WTC11 (cell line): ENCODE measurements around the gene MEF2D. TPM values are rescaled to one million over a fixed set of nuclear protein-coding genes. Genes with fewer than 3 reads are reported as not detected.
A peak's percentile ranks its signal among the peaks of the same experiment; 100 is the strongest.

Experiments used
- ATAC-seq: fragments of 200-7000 bp; cut with Tn5 transposase; 2 replicates; pipeline ENCODE4 v1.10.0; 2021; ENCODE audit warnings: mild to moderate bottlenecking, moderate library complexity
- CTCF ChIA-PET: fragments of 300-600 bp; sonication (Branson Sonifier 250); formaldehyde crosslinking; loops from one replicate; lab custom pipeline; 2021; ENCODE audit warnings: antibody characterized with exemption; lab: Charles Lee
- POLR2A ChIA-PET: fragments of 350-600 bp; sonication (Branson Sonifier 250); formaldehyde crosslinking; loops from one replicate; lab custom pipeline; 2021; ENCODE audit warnings: antibody characterized with exemption; lab: Charles Lee
- DNase-seq: peaks from one replicate; pipeline ENCODE4 v3.0.0; 2021; ENCODE audit warnings: low spot score
- H3K27ac Mint-ChIP-seq: 2 replicates; pipeline ENCODE4 v1.8.0; 2021; ENCODE audit warnings: mixed read lengths
- H3K27me3 Mint-ChIP-seq: 2 replicates; pipeline ENCODE4 v1.8.0; 2021; ENCODE audit warnings: low read depth, mild to moderate bottlenecking, moderate library complexity, mixed read lengths
- H3K36me3 Mint-ChIP-seq: 2 replicates; pipeline ENCODE4 v1.8.0; 2021; ENCODE audit warnings: mixed read lengths
- H3K4me1 Mint-ChIP-seq: 2 replicates; pipeline ENCODE4 v1.8.0; 2022; ENCODE audit warnings: mixed read lengths
- H3K4me3 Mint-ChIP-seq: 2 replicates; pipeline ENCODE4 v1.8.0; 2021; ENCODE audit warnings: mild to moderate bottlenecking, moderate library complexity, mixed read lengths
- H3K9me3 Mint-ChIP-seq: 2 replicates; pipeline ENCODE4 v1.8.0; 2021; ENCODE audit warnings: mixed read lengths
- ATF2 ChIP-seq: sonication (generic); formaldehyde crosslinking; IDR thresholded peaks from 2 replicates; pipeline ENCODE4 v1.8.1; 2022; ENCODE audit warnings: low read depth, missing genetic modification reagents, borderline replicate concordance
- ATF3 ChIP-seq: sonication (generic); formaldehyde crosslinking; conservative IDR thresholded peaks from 2 replicates; pipeline ENCODE4 v1.8.1; 2022; ENCODE audit warnings: mild to moderate bottlenecking, missing genetic modification reagents
- FOXP1 ChIP-seq: sonication (generic); formaldehyde crosslinking; IDR thresholded peaks from 2 replicates; pipeline ENCODE4 v1.8.0; 2022; ENCODE audit warnings: missing genetic modification reagents, mild to moderate bottlenecking, moderate library complexity, borderline replicate concordance
- GABPB1 ChIP-seq: sonication (generic); formaldehyde crosslinking; IDR thresholded peaks from 2 replicates; pipeline ENCODE4 v1.8.1; 2023; ENCODE audit warnings: mild to moderate bottlenecking, missing genetic modification reagents
- GRHL2 ChIP-seq: fragments of 250-450 bp; sonication (Bioruptor Pico); IDR thresholded peaks from 2 replicates; pipeline ENCODE4 v1.8.0; 2022; ENCODE audit warnings: mild to moderate bottlenecking, moderate library complexity; ENCODE audit not compliant: insufficient replicate concordance, severe bottlenecking
- MLX ChIP-seq: sonication (generic); formaldehyde crosslinking; IDR thresholded peaks from 2 replicates; pipeline ENCODE4 v1.8.1; 2023; ENCODE audit warnings: mild to moderate bottlenecking, missing genetic modification reagents, moderate library complexity
- NFYB ChIP-seq: sonication (generic); formaldehyde crosslinking; conservative IDR thresholded peaks from 2 replicates; pipeline ENCODE4 v1.8.0; 2022; ENCODE audit warnings: low read depth, missing genetic modification reagents
- NR2C2 ChIP-seq: sonication (generic); formaldehyde crosslinking; IDR thresholded peaks from 2 replicates; pipeline ENCODE4 v1.8.0; 2022; ENCODE audit warnings: mild to moderate bottlenecking, missing genetic modification reagents
- OVOL2 ChIP-seq: fragments of 250-450 bp; sonication (Bioruptor Pico); IDR thresholded peaks from 2 replicates; pipeline ENCODE4 v1.9.0; 2021; ENCODE audit warnings: mild to moderate bottlenecking, borderline replicate concordance
- PRRX2 ChIP-seq: fragments of 250-450 bp; sonication (Bioruptor Pico); IDR thresholded peaks from 2 replicates; pipeline ENCODE4 v1.8.0; 2021; ENCODE audit warnings: mild to moderate bottlenecking
- TP53 ChIP-seq: sonication (generic); formaldehyde crosslinking; IDR thresholded peaks from 2 replicates; pipeline ENCODE4 v1.8.1; 2023; ENCODE audit warnings: mild to moderate bottlenecking, missing genetic modification reagents
- ZNF219 ChIP-seq: sonication (generic); formaldehyde crosslinking; IDR thresholded peaks from 2 replicates; pipeline ENCODE4 v1.8.0; 2023; ENCODE audit warnings: missing genetic modification reagents, mild to moderate bottlenecking, borderline replicate concordance
- ZNF263 ChIP-seq: sonication (generic); formaldehyde crosslinking; IDR thresholded peaks from 2 replicates; pipeline ENCODE4 v1.8.1; 2022; ENCODE audit warnings: low read depth, mild to moderate bottlenecking, moderate library complexity, missing genetic modification reagents
- total RNA-seq: library from RNA; stranded (reverse); gene quantifications from 3 replicates; pipeline ENCODE4 v1.2.3, GENCODE V29; 2021
- TF ChIP-seq, protein P1 (sequence below): sonication (generic); formaldehyde crosslinking; IDR thresholded peaks from 2 replicates; pipeline ENCODE4 v1.8.0; 2023; ENCODE audit warnings: mild to moderate bottlenecking, missing genetic modification reagents
- TF ChIP-seq, protein P2 (sequence below): fragments of 250-450 bp; sonication (Bioruptor Pico); conservative IDR thresholded peaks from 2 replicates; pipeline ENCODE4 v1.9.0; 2021; ENCODE audit warnings: mild to moderate bottlenecking
- TF ChIP-seq, protein P3 (sequence below): fragments of 250-450 bp; sonication (Bioruptor Pico); IDR thresholded peaks from 2 replicates; pipeline ENCODE4 v1.9.0; 2021; ENCODE audit warnings: mild to moderate bottlenecking
- TF ChIP-seq, protein P4 (sequence below): fragments of 250-450 bp; sonication (Bioruptor Pico); IDR thresholded peaks from 2 replicates; pipeline ENCODE4 v1.9.0; 2021; ENCODE audit warnings: moderate library complexity, mild to moderate bottlenecking, inconsistent platforms, borderline replicate concordance

MEF2D gene
- total RNA-seq, 1 experiment from 2014 or later, result 24.1 TPM

DNA sequence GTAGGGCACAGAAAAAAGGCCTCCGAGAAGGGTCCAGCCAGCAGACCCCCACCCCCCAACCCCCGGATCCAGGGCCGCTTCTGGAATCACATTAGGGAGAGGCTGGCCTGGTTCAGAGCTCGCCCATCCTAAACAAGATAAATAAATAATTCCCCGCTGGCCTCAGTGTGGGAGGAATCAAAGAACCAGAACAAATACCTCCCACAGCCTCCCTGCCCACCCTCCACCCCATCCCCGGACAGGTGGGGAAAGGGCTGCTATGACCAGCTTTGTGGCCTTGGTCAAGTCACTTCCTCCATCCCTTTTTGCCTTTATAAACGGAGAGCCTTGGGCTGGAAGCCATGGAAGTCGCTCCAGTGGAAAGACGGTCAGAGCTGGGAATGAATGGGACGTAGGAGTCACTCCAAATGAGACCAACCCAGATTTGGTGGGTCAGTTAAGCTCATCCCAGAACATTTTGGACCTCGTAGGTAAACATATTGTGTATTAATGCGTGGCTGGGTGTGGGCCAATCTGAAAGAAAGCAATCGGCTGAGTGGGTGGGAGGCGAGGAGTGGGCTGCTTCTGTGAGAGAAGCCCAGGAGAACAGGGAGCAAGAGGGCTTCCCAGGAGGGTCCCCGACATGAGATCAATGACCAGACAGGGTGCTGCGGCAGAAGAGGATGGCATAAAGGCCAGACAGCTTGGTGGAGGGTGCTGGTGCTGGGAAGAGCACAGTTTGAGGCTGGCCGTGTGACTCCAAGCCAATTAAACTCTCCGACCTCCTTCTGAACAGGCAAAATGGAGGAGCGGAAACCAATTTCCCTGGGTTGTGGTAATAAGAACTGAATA, 63.3 kb downstream of the MEF2D start:
- Mint-ChIP-seq H3K9me3 (no peaks in the 10 kb centered on the region), H3K4me3 (peak overlapping the region; percentile 57), H3K4me1 (peaks cover 61% of the 10 kb centered on the region), H3K27ac (no peak overlapping the region), H3K27me3 (peaks cover 100% of the 10 kb centered on the region), H3K36me3 (peaks cover 3% of the 10 kb centered on the region)
- ChIA-PET CTCF (interaction anchor here (0.7 to 10.1 kb wide), 10 partner anchors 8 to 187 kb away, joined by 4 to 200 read pairs (median 7); no protein-coding TSS in a partner anchor), POLR2A (interaction anchor here (1.1 kb wide), 1 partner anchor 15 kb away, joined by 3 read pairs; no protein-coding TSS in a partner anchor)
- DNase-seq (no peak), ATAC-seq (no peak)
- no peak for TF ChIP-seq GRHL2 (CRISPR knock-in tag)
- TF ChIP-seq, protein P1, sequence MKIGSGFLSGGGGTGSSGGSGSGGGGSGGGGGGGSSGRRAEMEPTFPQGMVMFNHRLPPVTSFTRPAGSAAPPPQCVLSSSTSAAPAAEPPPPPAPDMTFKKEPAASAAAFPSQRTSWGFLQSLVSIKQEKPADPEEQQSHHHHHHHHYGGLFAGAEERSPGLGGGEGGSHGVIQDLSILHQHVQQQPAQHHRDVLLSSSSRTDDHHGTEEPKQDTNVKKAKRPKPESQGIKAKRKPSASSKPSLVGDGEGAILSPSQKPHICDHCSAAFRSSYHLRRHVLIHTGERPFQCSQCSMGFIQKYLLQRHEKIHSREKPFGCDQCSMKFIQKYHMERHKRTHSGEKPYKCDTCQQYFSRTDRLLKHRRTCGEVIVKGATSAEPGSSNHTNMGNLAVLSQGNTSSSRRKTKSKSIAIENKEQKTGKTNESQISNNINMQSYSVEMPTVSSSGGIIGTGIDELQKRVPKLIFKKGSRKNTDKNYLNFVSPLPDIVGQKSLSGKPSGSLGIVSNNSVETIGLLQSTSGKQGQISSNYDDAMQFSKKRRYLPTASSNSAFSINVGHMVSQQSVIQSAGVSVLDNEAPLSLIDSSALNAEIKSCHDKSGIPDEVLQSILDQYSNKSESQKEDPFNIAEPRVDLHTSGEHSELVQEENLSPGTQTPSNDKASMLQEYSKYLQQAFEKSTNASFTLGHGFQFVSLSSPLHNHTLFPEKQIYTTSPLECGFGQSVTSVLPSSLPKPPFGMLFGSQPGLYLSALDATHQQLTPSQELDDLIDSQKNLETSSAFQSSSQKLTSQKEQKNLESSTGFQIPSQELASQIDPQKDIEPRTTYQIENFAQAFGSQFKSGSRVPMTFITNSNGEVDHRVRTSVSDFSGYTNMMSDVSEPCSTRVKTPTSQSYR (CRISPR knock-in tag), result no peak
- no peak for TF ChIP-seq GABPB1 (CRISPR knock-in tag)
- TF ChIP-seq OVOL2 (CRISPR knock-in tag), result no peak
- no peak for TF ChIP-seq MLX (CRISPR knock-in tag)
- no peak for TF ChIP-seq TP53 (CRISPR knock-in tag)
- TF ChIP-seq ZNF263, result no peak
- TF ChIP-seq PRRX2, result no peak
- TF ChIP-seq, protein P2, sequence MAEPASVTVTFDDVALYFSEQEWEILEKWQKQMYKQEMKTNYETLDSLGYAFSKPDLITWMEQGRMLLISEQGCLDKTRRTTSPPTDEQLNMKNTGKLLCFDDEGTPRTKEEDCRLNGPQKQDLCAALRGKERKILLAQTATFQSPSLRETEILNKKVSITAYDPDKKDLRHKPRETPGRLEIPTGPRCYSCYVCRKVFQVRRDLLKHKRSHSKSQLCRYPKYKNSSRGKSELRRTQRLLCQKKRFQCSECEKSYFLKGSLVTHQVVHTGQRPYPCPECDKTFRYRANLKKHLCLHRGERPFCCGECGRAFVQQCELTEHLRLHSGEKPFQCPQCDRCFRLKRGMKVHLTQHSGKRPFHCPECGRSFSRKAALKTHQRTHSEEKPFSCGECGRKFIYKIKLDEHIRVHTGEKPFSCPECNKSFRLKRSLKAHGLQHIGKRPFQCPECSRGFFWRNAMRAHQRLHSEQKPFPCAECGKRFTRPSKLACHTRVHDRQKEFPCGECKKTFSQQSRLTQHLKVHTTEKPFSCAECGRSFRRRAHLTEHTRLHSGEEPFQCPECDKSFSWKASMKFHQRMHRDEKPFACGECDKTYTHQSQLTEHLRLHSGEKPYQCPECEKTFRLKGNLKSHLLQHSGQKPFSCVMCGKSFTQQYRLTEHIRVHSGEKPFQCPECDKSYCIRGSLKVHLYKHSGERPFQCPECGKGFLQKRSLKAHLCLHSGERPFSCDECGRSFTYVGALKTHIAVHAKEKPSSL (CRISPR knock-in tag), result no peak
- TF ChIP-seq, protein P3, sequence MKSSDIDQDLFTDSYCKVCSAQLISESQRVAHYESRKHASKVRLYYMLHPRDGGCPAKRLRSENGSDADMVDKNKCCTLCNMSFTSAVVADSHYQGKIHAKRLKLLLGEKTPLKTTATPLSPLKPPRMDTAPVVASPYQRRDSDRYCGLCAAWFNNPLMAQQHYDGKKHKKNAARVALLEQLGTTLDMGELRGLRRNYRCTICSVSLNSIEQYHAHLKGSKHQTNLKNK (CRISPR knock-in tag), result no peak
- TF ChIP-seq, protein P4, sequence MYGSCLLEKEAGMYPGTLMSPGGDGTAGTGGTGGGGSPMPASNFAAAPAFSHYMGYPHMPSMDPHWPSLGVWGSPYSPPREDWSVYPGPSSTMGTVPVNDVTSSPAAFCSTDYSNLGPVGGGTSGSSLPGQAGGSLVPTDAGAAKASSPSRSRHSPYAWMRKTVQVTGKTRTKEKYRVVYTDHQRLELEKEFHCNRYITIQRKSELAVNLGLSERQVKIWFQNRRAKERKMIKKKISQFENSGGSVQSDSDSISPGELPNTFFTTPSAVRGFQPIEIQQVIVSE, result no peak
- TF ChIP-seq NFYB (CRISPR knock-in tag), result no peak
- no peak for TF ChIP-seq ZNF219 (CRISPR knock-in tag)
- no peak for TF ChIP-seq ATF2 (CRISPR knock-in tag)
- TF ChIP-seq NR2C2 (CRISPR knock-in tag), result no peak
- no peak for TF ChIP-seq FOXP1 (CRISPR knock-in tag)
- TF ChIP-seq ATF3, result no peak
